ENCODE data around the gene DNAL4.

Gene DNAL4

DNA sequence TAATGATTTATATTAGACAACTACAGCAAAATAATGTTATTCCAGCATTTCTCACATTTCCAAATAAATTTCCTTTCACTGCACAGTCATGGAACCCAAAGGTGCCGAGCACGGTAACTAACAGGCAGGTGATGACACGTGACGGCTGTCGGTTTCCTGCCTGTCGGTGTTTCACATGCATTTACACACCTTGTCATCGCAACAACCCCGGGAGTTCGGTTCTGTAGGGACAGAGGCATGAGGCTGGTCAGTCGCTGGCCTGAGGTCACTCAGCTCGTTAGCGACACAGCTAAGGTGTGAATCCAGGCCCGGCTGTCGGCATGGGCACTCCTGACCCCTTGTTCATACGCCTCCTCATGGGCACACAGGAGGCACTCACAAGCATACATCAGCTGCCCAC, 9.9 kb downstream of the DNAL4 start:
- no peak for DNase-seq

DNA sequence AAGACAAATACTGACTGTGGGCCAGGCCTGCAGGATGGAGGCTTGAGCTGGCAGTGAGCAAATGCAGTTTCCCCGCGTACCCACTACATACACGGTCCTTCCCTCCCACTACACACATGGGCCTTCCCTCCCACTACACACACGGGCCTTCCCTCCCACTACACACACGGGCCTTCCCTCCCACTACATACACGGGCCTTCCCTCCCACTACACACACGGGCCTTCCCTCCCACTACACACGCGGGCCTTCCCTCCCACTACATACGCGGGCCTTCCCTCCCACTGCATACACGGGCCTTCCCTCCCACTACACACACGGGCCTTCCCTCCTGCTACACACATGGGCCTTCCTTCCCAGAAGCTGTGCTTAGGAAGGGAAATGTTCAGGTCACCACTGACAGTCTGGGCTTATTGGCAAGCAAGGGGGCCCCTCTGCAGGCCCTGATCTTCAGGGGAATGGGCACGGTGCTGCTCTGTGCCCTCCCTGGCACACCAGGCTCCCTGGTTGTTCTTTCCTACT, 10.8 kb downstream of the DNAL4 start:
- no peak for DNase-seq

DNA sequence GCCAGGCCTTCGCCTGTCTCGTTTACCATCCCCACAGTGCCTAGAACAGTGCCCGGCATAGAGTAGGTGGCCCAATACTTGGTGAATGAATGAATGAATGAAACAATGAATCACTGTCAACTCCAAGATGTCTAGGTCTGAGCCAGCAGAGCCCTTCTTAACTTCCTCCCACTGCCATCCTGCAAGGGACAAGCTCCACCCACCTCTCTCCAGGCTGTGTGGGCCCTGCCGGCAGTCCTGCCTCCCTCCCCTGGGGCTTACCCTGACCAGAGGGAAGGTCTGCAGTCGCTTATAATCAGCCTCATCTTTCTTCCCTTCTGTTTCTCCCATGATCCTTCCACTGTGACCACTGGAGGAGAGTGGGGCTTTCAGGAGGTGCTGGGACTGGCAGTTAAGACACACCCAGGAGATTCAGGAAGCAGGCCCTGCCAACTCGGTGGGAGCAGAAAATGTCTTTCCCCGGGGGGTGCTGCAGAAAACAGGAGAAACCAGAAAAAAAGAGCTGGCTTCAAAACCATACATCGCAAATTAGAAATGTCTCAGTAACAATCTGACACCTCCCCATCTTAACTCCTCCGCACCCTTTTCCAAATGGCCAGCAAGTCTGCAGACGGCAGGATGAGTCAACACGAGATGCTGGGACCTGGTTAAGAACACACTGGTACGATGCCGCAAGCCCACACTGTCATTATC, 11.4 kb downstream of the DNAL4 start:
- no peak for DNase-seq

DNA sequence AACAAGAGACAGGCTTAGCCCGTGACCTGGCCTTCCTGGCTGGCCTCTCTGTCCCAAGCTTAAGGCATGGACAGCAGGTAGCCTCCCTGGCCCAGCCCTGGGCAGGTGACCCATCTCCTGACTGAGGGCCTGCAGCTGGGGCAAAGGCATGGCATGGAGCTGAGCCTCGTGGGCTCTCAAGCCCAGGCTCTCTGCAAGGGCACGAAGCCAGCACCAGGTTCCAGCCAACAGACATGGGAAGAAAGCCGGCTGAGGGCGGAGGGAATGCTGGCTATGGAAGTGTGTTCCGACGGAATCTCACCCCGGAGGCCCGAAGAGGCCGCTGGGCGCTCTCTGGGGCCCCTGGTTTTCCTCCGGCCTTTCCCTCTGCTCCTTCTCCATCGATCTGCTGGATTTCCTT, 12.9 kb downstream of the DNAL4 start:
- DNase-seq: no peak

DNA sequence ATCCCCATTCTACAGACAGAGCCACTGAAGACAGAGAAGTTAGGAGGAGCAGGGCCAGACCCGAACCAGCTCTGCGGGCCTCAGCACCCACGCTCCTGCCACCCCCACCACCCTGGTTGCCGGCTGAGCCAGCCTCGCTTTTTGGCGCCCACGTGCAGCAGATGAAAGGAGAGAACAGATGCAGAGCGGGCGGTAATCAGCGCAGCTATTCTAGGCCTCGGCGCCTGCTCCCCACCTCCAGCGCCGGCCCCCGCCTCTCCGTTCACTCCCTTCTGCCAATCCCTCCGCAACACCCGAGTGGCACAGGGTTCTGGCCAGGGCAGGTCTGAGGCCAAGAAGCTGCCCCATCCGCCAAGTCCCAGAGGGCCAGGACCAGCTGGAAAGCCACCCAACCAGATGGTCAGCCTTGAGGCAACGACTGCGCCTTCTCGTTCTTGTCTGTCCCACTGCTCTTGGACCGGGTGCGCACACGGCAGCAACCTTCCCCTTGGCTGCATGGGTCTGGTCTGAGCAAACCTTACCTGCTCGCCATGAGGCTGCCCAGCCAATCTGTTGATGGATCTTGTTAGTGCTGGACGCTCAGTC, 16.8 kb downstream of the DNAL4 start:
- DNase-seq: no peak

DNA sequence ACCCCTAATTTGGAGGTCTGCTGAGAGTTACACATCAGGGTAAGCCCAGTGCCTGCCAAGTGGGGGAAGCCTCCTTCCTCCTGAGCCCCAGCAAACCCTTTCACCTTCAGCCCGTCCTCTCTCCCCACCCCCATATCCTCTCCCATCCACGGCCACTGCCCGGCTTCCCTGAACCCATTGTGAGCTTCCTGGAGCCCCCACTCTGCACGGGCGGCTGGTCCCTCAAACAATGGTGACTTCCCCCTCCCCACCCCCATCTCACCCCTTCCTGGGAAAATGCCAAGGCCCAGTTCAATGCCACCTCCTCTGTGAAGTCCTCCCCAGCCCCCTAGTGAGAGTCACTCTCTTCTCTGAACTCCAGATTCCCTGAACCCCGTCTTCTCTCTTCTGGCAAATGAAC, 17.9 kb downstream of the DNAL4 start:
- DNase-seq: no peak

DNA sequence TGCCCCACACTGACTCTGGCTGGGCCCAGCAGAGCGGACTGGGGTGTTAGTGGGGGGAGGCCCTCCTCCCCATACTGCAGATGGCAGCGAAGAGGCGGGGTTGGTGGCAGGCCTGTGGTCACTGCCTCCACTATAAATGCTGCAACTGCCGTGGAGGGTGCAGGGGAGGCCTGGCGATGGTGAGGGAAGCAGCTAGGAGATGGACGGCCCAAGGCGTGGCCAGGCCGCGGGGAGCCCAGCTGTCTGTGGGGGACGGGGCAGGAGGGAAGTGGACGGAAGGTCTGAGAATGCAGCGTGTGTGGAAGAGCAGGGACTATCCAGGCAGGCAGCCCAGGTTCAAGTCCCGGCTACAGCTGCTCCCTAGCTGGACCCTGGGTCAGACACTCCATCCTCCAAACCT, 18.3 kb downstream of the DNAL4 start:
- DNase-seq: no peak

DNA sequence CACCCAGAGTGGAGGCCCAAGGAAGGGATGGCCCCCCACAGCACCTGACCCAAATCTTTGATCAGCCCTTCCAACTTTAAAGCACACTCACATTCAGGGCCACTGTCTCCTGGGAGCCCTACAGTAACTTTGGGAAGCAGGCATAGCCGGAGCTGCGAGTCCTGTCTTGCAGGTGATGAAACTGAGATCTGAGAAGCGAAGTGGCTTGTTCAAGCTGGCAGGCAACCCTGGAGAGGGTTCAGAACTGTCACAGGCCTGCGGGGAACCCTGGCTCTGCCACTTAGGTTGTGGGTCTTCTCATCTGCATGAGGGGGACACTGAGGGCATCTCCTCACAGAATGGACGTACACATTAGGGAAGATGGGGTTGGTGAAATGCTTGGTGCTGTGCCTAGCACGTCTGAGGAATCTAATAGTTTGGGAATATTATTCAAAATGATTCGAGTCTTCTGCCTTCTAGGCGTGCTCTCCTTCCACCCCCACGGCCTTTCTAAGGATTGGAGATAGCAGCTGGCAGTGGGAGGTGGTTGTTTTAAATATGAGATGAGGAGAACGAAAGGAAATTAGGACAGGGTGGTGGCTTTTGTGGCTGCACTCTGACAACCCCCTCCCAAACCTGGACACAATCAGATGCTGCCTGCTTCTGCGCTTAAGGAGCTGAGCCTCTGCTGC, 19.3 kb downstream of the DNAL4 start:
- no peak for DNase-seq

DNA sequence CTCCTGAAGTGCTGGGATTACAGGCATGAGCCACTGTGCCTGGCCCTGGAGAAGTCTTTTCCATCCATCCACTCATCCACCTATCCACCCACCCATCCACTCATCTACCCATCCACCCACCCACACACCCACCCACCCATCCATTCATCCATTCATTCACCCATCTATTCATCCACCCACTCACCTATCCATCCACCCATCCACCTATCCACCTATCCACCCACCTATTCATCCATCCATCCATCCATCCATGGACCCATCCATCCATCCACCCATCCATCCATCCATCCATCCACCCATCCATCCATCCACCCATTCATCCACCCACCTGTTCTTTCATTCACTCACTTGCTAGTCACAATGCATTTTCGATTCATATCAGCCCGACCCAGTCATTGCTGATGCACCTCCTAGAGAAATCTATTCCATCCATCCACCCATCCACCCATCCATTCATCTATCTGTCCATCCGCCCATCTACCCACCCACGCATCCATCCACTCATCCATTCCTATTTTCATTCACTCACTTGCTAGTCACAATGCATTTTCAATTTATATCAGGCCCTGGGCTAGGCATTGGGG, 20.5 kb downstream of the DNAL4 start:
- DNase-seq: no peak

DNA sequence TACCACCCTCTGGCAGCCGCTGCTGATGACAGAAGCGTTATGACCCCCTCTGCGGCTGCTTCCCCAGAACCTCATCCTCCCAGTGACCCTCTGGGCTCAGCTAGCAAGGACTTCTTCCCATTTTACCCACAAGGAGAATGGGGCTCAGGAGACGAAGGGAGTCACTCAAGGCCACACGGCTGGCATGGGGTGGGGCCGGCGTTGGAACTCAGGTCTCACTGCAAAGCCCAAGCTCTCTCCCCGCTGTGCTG, 21.4 kb downstream of the DNAL4 start:
- DNase-seq: no peak

DNA sequence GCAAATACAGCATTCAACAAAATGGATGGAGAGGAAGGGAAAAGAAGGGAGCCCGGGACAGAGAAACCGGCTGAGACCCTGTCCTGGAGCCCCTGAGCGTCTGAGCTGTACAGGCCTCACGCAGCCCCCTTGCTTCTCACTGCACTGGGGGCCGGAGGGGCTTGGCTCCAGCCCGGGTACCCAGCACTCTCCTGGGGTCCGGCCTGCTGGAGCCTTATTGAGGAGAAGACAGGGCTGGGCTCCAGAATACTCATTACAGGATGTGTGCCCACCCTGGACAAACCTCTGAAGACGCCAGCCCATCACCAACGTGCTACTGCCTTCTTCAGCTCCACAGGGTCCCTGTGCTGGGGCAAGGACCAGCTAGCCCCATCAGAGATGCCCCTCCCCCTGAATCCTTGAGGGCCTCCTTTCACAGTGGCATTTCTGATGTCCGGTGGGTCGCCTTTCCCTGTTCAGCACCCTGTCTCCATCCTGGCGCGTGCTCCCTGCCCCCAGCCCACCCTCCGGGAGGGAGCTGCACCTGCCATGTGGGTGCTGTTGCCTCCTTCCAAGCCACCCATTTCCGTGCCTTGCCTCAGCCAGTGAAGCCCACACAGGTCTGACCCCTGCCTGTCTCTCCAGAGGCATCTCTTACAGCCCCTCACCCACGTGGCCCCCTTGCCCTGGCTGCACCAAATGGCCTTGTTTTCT, 23.5 kb downstream of the DNAL4 start:
- no peak for DNase-seq

DNA sequence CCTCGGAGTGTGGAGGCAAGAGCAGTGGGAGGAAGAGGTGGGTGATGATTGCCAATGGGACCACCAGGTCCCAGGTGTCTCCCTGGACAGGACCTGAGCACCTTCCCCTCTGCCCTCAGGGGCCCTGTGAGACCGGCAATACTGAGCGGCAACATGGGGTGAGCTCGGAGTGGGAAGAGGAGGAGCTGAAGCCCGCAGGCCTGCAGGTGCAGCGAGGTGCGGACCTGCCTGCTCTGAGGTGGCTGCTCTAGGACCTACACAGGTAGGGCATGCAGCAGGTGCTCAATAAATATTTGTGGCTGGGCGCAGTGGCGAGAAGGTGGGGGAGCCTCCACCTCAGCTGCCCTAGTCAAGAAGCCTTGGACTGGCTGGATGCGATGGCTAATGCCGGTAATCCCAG, 25.9 kb downstream of the DNAL4 start:
- DNase-seq: no peak

DNA sequence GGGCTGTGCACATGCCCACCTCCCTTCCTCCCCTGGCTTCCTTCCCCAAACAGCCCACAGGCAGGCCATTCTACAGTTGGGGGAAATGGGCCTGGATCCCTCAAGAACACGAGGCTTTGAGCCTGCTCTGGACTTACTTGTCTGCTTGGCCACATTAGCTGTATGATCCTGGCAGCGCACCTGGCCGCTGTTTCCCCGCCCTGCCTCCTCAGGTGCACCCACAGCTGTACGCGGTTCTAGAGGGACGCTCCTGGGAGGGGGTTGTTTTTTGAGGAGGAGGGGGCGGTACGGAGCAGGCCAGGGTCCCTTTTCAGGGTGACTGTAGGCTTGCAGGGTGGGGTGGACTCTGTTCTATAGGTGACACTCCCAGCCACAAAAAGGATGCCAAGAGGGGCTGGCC, 26.6 kb downstream of the DNAL4 start:
- no peak for DNase-seq

DNA sequence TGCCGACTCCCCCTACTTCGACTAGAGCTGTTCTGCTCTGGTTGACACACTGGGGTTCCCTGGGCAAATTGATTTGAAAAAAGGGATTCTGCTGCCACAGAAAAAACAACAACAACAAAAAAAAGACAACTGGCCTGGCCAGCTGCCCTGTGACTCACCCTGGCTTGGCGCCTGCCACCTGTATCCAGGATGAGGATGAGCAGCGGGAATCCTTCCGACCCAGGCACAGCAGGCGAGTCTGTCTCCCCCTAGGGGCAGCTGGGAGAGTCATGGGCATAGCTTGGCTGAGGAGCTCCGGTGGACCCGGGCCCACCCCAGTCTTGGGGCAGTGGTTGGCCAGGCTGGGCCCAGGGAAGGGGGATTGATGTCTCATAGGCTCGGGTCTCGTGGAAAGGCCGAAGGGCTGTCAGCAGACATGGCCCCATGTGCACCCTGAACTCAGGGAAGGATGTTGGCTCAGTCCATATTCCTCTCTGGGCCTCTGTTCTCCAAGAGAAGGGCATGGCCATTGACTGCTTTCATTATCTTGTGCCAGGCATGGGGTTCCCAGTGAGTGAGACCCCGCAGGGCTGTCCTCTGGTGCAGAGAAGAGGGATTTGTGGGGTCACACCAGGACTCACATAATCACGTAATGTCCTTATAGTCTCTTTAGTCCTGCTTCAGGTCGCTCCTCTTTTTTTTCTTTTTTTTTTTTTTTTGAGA, 27.7 kb downstream of the DNAL4 start:
- DNase-seq: peak; percentile 48

DNA sequence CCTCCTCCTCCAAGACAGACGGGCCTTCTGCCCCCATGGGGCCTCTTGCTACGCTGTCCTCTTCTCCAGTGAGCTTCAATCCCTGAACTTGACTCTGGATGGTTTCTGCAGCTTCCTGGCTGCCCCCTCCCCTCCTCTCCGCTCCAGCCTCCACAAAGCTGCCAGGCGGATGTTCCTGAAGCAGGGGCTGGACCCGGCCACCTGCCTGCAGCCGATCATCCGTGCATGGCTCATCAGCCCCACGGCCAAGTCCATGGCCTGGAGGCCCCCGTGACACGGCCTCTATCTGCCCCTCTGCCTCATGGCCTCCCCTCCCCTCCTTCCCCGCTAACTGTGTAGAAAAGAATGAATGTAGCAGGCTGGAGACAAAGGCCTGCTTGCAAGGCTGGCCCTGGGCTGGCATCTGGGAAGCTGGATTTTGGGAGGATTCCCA, 31.4 kb downstream of the DNAL4 start:
- DNase-seq: no peak

DNA sequence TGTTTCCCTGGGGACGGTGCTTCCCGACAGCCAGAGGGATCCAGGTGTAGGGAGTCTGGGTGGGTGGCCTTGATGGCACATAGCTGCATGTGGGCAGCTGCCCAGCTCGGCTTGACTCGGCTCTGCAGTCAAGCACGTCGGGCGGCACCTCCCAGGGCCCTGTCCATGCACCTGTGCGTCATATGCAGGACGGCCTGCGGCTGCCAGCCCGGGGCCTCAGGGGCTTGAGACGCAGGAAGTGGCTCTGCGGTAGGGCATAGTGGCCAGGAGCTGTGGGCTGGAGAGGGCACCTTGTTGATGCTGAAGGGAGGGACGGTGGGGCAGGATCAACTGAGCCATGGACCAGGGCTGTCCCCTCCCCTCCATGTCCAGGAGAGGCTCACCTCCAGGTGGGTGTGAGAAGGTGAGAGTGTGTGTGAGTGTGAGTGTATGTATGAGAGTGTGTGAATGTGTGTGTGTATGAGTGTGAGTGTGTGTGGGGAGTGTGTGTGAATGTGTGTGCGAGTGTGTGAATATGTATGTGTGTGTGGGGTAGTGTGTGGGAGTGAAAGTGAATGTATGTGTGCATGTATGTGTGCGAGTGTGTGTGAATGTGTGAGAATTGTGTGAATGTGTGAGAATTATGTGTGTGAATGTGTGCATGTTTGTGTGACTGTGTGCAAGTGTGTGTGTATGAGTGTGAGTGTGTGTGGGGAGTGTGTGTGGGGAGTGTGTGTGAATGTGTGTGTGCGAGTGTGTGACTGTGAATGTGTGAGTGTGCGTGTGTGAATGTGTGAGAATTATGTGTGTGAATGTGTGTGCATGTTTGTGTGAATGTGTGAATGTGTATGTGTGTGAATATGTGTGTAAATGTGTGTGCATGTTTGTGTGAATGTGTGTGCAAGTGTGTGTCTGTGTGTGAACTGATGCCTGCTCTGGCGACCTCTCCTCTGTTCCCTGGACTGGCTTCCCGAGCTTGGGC, 32.5 kb downstream of the DNAL4 start:
- no peak for DNase-seq

DNA sequence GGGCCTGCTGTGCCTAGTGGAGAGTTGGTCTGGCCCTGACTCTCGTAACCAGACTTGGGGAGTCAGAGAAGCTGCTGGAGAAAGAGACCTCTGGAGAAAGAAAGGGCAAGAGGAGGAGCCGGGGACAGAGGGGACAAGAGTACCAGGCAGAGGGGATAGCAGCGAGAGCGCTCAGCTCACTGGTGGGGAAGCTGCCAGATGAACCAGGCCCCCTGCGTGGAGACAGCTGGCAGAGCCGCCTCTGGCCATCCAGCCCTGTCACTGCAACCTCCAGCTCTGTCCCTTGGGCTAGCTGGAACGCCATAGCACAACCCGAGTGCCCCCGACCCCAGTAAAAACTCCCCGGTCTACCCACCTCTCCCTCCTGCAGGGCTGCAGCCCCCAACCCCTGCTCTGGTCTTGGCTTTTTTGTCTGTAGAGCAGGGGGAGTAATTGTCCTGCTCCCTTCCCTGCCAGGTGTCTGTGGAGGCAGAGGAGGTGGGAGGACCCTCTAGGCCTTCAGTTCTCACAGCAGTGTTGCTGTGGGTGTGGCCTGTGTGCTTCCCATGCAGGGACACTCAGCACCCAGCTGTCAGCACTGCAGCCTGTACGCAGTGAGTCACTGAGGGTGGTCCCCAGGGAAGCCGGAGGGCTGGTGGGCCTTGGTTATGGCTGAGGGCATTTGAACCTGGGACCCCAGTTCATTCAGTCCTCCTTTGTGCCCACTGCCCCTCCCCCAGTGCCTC, 33.3 kb downstream of the DNAL4 start:
- no peak for DNase-seq

DNA sequence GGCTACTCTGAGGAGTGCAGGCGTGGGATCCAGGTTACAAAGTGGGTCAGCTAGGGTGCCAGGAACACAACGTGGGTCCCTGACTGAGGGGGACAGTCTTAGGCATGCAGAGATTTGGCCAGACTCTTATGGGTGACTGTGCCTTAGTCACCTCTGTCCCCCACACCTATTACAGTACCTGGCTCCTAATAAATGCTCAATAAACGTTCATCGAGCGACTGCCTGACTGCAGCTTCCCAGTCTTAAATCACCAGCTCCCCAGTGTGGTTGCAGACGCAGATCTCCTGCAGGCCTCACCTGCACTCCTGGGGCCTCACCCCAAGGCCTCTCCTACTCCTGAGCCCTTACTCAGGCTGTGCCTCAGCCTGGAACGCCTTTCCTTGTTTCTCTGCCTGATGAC, 34.9 kb downstream of the DNAL4 start:
- no peak for DNase-seq

DNA sequence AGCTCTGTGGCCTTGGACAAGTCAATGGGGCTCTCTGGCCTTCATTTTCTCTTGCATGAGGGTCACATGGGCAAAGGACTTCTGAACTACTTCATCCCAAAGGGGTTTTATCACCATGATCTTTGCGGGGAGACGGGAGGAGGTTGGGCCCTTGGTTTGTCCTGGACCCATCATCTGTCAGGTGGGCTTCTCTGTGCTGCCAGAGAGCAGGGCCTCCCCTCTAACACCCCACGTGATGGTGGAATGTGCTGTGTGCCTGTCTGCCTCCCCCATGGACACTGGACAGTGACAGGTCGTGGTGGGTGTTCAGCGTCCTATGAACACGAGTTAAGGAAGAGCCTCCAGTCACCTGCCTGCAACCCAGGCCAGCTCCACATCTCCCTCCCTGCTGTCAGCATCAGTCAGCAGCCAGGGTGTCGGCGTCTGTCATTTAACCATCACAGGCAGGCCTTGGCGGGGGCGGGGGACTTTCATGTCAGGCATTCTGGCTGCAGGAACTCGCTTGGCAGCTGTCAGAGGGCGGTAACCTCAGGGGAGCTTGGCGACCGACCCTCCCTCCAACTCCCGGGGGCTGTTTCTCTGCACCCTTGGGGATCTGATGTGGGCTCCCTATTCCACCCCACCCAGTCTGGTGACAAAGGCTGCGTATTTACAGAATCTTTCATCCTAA, 35.5 kb downstream of the DNAL4 start:
- peak; percentile 62 for DNase-seq

DNA sequence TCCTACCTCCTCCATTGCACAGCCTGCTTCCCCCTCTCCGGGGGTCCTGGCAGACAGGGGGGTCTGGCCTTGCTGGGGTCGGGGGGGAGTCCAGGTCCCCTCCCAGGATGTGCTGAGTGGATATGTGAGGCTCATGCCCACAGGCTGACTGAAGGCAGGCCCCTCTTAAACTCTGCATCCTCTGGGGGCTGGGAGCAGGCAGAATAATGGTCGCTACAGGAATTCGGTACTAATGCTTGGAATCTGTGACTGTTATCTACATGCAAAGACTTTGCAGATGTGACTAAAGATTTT, 36.5 kb downstream of the DNAL4 start:
- DNase-seq: no peak

All from CD4-positive, alpha-beta T cell treated with Interleukin-17A for 1 hour (primary cell).